ENCODE measurements around the gene PSMC1.

DNA sequence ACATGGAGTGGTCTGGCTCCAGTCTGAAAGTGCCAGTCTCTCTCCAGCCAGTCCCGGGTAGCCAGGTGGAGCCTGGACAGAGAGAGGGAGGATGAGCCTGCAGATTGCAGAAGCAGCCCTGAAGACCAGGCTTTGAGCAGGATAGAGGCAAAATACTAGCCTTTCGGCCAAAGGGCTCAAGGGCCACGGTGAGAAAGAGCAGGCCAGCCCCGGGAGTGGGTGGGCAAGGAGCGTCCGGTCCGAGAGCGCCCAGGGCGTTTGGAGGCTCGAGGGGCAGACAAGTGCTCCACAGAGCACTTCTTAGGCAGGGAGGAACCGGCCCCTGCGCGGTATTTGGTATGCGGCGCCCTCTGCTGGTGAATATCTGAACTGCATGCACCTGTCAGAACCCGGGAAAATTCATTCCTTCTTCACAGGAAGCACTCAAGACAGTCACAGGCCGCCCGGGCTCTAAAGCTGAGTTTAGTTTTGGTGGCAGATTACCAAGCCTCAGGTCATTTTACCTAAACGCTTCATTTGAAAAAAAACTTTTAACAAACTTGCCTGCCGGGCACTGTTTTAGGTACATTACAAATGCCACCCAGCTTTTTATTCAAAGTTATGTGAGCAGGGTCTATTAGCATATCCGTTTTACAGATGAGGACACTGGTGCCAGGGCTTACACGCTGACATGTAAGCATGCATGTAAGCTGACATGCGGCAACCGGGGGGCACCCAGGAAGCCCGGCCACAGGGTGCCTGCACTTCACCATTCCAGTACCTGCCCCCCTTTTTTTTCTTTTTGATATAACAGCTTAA, 21.0 kb upstream of the PSMC1 start:
- TF ChIP-seq, protein P1, sequence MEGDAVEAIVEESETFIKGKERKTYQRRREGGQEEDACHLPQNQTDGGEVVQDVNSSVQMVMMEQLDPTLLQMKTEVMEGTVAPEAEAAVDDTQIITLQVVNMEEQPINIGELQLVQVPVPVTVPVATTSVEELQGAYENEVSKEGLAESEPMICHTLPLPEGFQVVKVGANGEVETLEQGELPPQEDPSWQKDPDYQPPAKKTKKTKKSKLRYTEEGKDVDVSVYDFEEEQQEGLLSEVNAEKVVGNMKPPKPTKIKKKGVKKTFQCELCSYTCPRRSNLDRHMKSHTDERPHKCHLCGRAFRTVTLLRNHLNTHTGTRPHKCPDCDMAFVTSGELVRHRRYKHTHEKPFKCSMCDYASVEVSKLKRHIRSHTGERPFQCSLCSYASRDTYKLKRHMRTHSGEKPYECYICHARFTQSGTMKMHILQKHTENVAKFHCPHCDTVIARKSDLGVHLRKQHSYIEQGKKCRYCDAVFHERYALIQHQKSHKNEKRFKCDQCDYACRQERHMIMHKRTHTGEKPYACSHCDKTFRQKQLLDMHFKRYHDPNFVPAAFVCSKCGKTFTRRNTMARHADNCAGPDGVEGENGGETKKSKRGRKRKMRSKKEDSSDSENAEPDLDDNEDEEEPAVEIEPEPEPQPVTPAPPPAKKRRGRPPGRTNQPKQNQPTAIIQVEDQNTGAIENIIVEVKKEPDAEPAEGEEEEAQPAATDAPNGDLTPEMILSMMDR (IDR thresholded peaks at IDR 0.05; ENCODE audit: poor library complexity, severe bottlenecking) = peak; percentile 72
- TF ChIP-seq MXI1 (conservative IDR thresholded peaks at IDR 0.05; ENCODE audit: poor library complexity, severe bottlenecking) (no peak), POLR2AphosphoS5 (IDR thresholded peaks at IDR 0.05) (no peak), RAD21 (conservative IDR thresholded peaks at IDR 0.05) (peak; percentile 69), EZH2 (IDR thresholded peaks at IDR 0.05; ENCODE audit: borderline replicate concordance, insufficient read depth, low read length, poor library complexity, severe bottlenecking) (no peak), TAF1 (IDR thresholded peaks at IDR 0.05; ENCODE audit: low read depth) (no peak)
